Endothelial cell of umbilical vein (primary cell): ENCODE results near the gene TBX1.

Experiments used
- CTCF ChIP-seq, 2 donors: IDR thresholded peaks; 1 replicate in 1 of 2; 2 replicates in 1 of 2; pipeline ENCODE4 v1.5.1; 2011; ENCODE audit warnings: low read length in 2 of 2, mild to moderate bottlenecking in 2 of 2, moderate library complexity in 2 of 2, control low read depth in 1 of 2, inconsistent platforms in 1 of 2, low read depth in 1 of 2; ENCODE audit not compliant: insufficient read depth in 1 of 2; ENCODE audit errors: extremely low read depth in 1 of 2
- JUN ChIP-seq: IDR thresholded peaks from 2 replicates; pipeline ENCODE4 v1.6.1; 2011; ENCODE audit warnings: borderline replicate concordance, low read depth; ENCODE audit not compliant: insufficient read length, insufficient read depth

DNA sequence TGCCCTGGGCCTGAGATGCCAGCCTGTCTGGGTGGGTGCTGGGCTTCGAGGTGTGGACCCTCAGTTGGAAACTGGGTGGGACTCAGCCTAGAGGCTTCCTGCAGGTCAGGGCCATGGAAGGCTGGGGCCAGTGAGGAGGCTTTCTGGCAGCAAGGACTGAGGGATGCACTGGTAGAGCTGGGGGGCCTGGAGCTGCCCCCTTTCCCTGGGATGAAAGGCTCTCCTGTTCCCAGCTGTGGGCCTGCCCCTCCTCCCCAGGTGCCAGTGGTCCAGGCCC is 43.8 kb upstream of the TBX1 start:
- TF ChIP-seq JUN = no peak
- no peak for TF ChIP-seq CTCF (IDR thresholded peaks at IDR 0.05; ENCODE audit: extremely low read depth in 1 of 2, insufficient read depth in 1 of 2, low read depth in 1 of 2, low read length in 2 of 2)
